ENCODE measurements around the gene SEC14L5.

SEC14L5 gene

DNA sequence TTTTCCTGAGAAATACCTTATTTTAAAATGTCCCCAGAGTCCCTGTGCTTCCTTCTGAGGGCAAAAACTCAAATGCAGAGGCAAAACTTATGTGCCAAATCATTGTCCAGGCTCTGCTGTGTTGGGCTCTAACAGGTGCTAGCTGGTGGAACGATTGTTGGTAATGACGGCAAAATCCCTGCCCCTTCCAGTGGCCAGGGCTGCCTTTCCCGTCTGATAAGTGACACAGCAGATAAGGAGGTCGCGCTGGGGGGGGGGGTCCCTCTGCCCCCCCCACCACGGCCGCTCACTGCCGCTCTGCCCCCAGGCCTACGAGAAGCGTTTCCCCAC, 29.1 kb downstream of the SEC14L5 start:
- DNase-seq (ENCODE audit: low read depth) = no peak
- TF ChIP-seq, protein P1, sequence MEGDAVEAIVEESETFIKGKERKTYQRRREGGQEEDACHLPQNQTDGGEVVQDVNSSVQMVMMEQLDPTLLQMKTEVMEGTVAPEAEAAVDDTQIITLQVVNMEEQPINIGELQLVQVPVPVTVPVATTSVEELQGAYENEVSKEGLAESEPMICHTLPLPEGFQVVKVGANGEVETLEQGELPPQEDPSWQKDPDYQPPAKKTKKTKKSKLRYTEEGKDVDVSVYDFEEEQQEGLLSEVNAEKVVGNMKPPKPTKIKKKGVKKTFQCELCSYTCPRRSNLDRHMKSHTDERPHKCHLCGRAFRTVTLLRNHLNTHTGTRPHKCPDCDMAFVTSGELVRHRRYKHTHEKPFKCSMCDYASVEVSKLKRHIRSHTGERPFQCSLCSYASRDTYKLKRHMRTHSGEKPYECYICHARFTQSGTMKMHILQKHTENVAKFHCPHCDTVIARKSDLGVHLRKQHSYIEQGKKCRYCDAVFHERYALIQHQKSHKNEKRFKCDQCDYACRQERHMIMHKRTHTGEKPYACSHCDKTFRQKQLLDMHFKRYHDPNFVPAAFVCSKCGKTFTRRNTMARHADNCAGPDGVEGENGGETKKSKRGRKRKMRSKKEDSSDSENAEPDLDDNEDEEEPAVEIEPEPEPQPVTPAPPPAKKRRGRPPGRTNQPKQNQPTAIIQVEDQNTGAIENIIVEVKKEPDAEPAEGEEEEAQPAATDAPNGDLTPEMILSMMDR (IDR thresholded peaks at IDR 0.05; ENCODE audit: insufficient read depth, low read depth, low read length, missing control alignments) = no peak
- no peak overlapping the region for H3K4me3 ChIP-seq (ENCODE audit: low read length)

DNA sequence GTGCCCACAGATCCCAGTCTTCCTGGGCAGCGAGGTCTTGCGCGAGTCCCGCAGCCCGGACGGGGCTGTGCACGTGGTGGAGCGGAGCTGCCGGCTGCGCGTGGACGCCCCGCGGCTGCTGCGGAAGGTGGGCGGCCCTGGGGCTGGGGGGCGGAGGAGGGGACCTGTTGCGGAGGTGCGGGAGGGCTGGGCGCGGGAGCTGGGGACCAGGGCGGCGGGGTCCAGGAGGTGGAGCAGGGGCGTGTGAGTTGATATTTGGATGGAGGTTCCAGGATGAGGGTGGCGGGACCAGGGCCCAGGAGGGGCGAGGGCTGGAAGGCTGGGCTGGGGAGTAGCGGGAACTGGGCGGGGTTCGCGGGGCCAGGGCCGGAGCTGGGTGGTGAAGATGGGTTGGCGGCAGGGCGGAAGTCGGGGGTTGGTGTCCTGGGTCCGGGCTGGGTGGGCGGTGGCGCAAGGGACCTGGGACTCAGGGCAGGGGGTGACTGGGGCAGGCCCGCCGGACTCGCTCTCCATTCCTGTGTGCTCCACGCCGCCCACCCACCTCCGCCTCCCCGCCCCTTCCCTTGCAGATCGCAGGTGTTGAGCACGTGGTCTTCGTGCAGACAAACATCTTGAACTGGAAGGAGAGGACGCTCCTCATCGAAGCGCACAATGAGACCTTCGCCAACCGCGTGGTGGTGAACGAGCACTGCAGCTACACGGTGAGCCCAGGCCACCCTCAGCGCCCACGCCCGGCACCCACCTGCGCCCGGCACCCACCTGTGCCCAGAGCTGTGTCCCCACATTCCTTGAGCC, 29.6 kb downstream of the SEC14L5 start:
- DNase-seq (ENCODE audit: low read depth) = no peak
- TF ChIP-seq, protein P1 (IDR thresholded peaks at IDR 0.05; ENCODE audit: insufficient read depth, low read depth, low read length, missing control alignments) = no peak
- no peak overlapping the region for H3K4me3 ChIP-seq (ENCODE audit: low read length)

DNA sequence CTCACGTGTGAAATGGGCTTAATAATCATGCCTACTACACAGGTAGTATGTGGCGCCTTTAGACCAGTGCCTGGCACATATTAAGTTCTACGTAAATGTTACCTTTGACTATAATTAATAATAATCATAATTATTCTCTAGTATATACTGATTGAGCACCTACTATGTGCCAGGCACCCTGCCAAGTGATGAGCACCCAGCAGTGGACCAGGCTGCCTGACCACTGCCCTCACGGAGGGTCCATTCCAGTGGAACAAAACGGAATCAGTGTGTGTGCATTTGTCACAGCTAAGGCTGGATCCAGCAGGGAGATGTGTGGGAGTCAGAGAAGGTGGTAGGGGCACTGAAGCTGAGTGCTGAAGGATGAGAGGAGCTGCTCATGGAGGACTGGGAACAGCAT, 30.5 kb downstream of the SEC14L5 start:
- no peak overlapping the region for H3K4me3 ChIP-seq (ENCODE audit: low read length)
- TF ChIP-seq, protein P1 (IDR thresholded peaks at IDR 0.05; ENCODE audit: insufficient read depth, low read depth, low read length, missing control alignments) = no peak
- no peak for DNase-seq (ENCODE audit: low read depth)

DNA sequence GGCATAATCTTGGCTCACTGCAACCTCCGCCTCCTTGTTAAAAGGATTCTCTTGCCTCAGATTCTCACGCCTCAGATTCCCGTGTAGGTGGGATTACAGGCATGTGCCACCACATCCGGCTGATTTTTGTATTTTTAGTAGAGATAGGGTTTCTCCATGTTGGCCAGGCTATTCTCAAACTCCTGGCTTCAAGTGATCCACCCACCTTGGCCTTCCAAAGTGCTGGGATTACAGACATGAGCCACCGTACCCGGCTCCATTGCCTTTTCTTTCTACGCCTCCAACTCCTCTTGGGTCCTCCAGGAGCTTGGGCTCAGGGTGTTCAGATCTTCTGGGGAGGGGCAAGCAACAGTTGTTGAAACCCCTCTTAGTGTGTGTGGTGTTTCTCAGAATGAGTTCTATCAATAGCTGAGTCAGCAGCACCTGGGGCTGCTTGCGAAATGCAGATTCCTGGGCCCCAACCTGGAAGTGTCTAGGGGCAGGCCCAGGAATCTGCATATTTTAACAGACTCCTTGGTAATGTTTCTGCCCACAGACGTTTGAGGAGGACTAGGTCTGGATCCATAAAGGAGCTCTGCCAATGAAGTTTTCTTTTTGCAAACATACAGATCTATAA, 31.4 kb downstream of the SEC14L5 start:
- TF ChIP-seq, protein P1 (IDR thresholded peaks at IDR 0.05; ENCODE audit: insufficient read depth, low read depth, low read length, missing control alignments) = no peak
- H3K4me3 ChIP-seq (ENCODE audit: low read length) = no peak overlapping the region
- no peak for DNase-seq (ENCODE audit: low read depth)

DNA sequence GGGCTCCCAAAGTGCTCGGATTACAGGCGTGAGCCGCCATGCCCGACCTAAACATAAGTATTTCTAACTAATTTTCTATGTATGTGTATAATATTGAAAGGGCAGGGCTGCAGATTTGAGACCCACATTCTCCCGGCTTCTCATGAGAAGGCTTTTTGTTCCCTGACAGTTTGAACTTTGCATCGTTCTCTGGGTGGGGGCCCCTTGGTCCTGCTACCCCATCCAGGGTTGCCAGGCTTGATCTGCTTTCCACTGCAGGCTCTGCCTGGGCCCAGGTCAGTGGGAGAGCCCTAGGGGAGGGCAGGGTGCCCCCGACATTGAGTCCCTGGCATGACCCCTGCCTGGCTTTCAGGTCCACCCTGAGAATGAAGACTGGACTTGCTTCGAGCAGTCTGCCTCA, 32.3 kb downstream of the SEC14L5 start:
- TF ChIP-seq, protein P1 (IDR thresholded peaks at IDR 0.05; ENCODE audit: insufficient read depth, low read depth, low read length, missing control alignments) = no peak
- H3K4me3 ChIP-seq (ENCODE audit: low read length) = no peak overlapping the region
- DNase-seq (ENCODE audit: low read depth) = no peak

DNA sequence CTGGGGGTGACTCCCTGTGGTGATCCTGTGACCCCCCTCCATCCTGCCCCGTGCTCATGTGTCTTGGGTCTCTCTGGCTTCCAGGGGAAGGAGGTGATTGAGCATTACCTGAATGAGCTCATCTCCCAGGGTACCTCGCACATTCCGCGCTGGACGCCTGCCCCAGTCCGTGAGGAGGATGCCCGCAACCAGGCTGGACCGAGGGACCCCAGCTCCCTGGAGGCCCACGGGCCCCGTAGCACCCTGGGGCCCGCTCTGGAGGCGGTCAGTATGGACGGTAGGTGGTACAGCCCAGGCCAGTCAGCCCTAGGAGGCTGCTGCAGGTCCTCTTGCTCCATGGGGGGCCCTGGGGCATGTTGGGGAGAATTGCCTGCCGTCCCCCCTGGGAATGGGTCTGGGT, 33.6 kb downstream of the SEC14L5 start:
- H3K4me3 ChIP-seq (ENCODE audit: low read length) = no peak overlapping the region
- no peak for DNase-seq (ENCODE audit: low read depth)
- TF ChIP-seq, protein P1 (IDR thresholded peaks at IDR 0.05; ENCODE audit: insufficient read depth, low read depth, low read length, missing control alignments) = no peak
